Measurements from ENCODE around the gene FBXW8.

The FBXW8 gene

GRCh38 chr12:117076410-117077372 lies 165.9 kb downstream of the FBXW8 start:
- no peak for DNase-seq (ENCODE audit: low read depth)

GRCh38 chr12:117079487-117079886 lies 168.7 kb downstream of the FBXW8 start:
- no peak for DNase-seq (ENCODE audit: low read depth)

- no peak for DNase-seq (ENCODE audit: low read depth)
Measured at GRCh38 chr12:117080661-117081144, 170.0 kb downstream of the FBXW8 start.
